ENCODE measurements around the gene UNC5A. TPM values are rescaled to one million over a fixed set of nuclear protein-coding genes. Genes with fewer than 3 reads are reported as not detected.

Gene UNC5A
- total and polyA plus RNA-seq, 2 of the 8 experiments (the other 6 are each of a cell fraction or from before 2014, with no cell fraction given) = 4.0 to 7.6 TPM

- TF ChIP-seq HDAC6 (IDR thresholded peaks at IDR 0.05; ENCODE audit: low read depth, low read length) = no peak
- TF ChIP-seq SP1 (IDR thresholded peaks at IDR 0.05; ENCODE audit: low read depth, low read length) = no peak
- no peak for TF ChIP-seq BRCA1 (IDR thresholded peaks at IDR 0.05; ENCODE audit: low read depth, low read length)
- no peak for TF ChIP-seq GTF2F1 (IDR thresholded peaks at IDR 0.05; ENCODE audit: borderline replicate concordance, low read depth, low read length)
- no peak for TF ChIP-seq SIN3A (conservative IDR thresholded peaks at IDR 0.05 in 1 of 2, IDR thresholded peaks at IDR 0.05 in 1 of 2; ENCODE audit: low read depth in 1 of 2, low read length in 2 of 2)
- TF ChIP-seq JUN (IDR thresholded peaks at IDR 0.05; ENCODE audit: low read depth, low read length) = no peak
- TF ChIP-seq CHD7 (IDR thresholded peaks at IDR 0.05; ENCODE audit: insufficient replicate concordance, low read length) = no peak
- no peak for TF ChIP-seq RNF2 (IDR thresholded peaks at IDR 0.05; ENCODE audit: borderline replicate concordance, low read depth, low read length, missing control alignments, poor library complexity, severe bottlenecking)
These were observed 11.4 kb upstream of the UNC5A start (continued) for GRCh38 chr5:176798949-176799348.

All from H1 (cell line).